ENCODE data around the gene NAE1. TPM values are rescaled to one million over a fixed set of nuclear protein-coding genes. Genes with fewer than 3 reads are reported as not detected.
A peak's percentile ranks its signal among the peaks of the same experiment; 100 is the strongest.

The NAE1 gene
- total RNA-seq, 1 donor from 2014 or later, result 41.8 TPM

DNA sequence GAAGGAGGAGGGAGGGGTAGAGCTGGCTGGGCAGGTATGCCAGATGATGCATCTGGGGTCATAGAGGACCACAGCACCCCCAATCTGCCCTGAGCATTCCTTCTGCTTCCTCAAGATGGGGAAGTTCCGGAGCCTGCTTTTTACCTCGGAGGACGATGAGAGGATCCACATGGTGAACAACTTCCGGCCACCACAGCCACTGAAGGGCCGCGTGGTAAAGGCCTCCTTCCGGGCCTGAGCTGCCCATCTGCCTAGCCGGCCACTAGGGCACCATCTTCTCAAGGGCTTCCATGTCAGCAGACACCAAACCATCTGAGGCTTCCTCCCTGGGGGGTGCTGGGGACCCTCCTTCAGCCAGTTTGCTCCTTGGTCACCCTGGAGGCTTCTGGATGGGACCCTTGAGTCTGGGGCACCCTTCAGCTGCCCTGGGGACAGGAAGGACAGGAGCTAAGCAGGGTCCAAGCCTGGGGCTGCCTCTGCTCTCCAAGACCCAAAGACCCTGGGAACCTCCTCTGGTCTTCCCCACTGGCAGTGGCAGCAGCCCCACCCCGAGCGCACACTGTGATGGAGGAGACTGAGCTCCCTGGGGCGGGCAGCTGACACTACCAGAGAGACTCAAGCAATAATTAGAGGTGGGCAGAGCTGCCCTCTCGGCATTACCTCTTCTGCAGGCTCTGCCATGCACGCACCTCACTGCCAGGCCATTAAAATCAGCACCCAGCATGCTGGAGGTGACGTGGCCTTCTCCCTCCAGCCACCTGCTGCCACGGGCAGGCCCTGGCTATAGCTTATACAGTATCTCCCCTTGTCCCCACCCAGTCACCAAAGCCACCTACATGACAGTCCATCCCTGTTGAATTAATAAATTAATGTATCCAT is 22.7 kb upstream of the NAE1 start:
- ATAC-seq (peak; percentile 33), DNase-seq (no peak)
- intact Hi-C loops (cut with DNase I), result no loop called here
- Histone ChIP-seq H3K4me3 (no peak overlapping the region), H3K9me3 (no peaks in the 10 kb centered on the region), H3K36me3 (no peaks in the 10 kb centered on the region), H3K4me1 (no peaks in the 10 kb centered on the region), H3K27ac (no peak overlapping the region), H3K27me3 (peaks cover 4% of the 10 kb centered on the region)
- TF ChIP-seq, protein P1, sequence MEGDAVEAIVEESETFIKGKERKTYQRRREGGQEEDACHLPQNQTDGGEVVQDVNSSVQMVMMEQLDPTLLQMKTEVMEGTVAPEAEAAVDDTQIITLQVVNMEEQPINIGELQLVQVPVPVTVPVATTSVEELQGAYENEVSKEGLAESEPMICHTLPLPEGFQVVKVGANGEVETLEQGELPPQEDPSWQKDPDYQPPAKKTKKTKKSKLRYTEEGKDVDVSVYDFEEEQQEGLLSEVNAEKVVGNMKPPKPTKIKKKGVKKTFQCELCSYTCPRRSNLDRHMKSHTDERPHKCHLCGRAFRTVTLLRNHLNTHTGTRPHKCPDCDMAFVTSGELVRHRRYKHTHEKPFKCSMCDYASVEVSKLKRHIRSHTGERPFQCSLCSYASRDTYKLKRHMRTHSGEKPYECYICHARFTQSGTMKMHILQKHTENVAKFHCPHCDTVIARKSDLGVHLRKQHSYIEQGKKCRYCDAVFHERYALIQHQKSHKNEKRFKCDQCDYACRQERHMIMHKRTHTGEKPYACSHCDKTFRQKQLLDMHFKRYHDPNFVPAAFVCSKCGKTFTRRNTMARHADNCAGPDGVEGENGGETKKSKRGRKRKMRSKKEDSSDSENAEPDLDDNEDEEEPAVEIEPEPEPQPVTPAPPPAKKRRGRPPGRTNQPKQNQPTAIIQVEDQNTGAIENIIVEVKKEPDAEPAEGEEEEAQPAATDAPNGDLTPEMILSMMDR (IDR thresholded peaks at IDR 0.05), result no peak

DNA sequence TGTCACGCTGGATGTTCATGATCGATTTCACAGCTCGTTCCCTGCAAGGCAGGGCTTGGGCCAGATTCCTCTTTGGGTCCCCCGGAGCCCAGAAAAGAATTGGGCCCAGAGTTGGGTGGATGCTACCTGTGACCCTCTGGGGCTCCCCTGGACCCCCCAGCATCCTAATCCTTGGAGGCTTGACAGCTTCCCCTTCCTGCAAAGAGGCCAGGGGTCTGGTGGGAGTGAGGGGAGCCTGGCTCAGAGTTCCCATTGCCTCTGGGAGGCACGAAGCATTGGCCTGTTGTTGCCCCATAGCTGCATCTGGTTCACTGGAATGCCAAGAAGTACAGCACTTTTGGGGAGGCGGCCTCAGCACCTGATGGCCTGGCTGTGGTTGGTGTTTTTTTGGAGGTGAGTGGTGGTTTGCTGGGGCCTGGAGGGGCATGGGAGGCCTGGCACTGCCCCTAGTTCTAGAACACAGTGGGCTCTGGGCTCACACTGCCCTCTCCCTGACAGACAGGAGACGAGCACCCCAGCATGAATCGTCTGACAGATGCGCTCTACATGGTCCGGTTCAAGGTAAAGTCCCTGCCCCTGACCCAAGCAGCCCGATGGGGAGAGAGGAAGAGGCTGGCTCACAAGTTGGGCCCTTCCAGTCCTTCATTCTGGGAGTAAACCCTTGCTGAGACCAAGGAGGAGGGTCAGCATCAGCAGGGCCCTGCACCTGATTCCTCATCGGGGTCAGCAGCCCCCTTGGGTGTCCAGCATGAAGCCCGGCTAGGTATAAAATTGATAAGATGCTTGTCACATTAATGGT is 20.6 kb upstream of the NAE1 start:
- no peaks in the 10 kb centered on the region for H3K36me3 ChIP-seq
- intact Hi-C loops (cut with DNase I), result no loop called here
- no peak for ATAC-seq

DNA sequence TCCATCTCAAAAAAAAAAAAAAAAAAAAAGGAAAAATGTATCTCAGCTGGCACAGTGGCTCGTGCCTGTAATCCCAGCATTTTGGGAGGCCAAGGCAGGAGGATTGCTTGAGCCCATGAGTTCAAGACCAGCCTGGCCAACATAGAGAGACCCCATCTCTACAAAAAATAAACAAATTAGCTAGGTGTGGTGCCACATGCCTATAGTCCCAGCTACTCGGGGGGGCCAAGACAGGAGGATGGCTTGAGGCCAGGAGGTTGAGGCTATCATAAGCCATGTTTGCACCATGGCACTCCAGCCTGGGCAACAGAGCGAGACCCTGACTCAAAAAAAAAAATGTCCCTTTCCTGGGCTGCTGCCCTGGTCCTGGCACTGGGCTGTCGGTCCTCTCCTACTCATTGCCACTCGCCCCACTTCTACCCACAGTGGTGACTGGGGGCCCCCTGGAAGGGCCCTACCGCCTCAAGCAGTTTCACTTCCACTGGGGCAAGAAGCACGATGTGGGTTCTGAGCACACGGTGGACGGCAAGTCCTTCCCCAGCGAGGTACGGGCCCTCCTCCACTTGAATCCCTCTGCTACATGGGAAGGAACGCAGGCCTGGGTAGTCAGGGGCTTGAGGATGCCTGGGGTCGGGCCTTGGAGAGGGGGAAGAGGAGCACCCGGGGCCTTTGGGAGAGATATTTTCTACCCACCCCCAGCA is 19.5 kb upstream of the NAE1 start:
- DNase-seq, result no peak
- Histone ChIP-seq H3K27ac (no peak overlapping the region), H3K27me3 (peaks cover 19% of the 10 kb centered on the region), H3K4me1 (no peaks in the 10 kb centered on the region), H3K9me3 (no peaks in the 10 kb centered on the region), H3K4me3 (no peak overlapping the region), H3K36me3 (no peaks in the 10 kb centered on the region)
- intact Hi-C loops (cut with DNase I), result no loop called here
- TF ChIP-seq, protein P1 (IDR thresholded peaks at IDR 0.05), result no peak
- peak; percentile 48 for ATAC-seq

More for the DNA sequence above, 20.6 kb upstream of the NAE1 start:
- peaks cover 9% of the 10 kb centered on the region for H3K27me3 ChIP-seq
- DNase-seq, result no peak
- TF ChIP-seq, protein P1 (IDR thresholded peaks at IDR 0.05), result no peak
- no peak overlapping the region for H3K4me3 ChIP-seq
- no peak overlapping the region for H3K27ac ChIP-seq
- no peaks in the 10 kb centered on the region for H3K4me1 ChIP-seq
- no peaks in the 10 kb centered on the region for H3K9me3 ChIP-seq

DNA sequence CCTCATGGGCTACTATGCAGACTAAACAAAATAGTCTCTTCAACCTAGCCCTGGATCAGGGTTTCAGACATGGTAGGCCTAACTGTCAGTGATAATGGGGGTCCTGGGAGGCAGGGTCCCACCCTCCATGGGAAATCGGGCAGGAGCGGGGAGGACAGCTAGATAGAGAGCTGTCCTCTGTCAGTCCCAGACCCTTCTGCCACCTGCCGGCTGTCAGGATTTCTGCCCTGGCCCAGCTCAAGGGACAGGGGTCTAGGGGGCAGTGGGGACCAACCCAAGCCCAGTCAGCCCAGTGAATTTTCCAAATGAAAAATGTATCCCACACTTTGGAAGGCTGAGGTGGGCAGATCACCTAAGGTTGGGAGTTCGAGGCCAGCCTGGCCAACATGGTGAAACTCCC is 18.8 kb upstream of the NAE1 start:
- TF ChIP-seq, protein P1 (IDR thresholded peaks at IDR 0.05), result no peak
- DNase-seq, result no peak
- intact Hi-C loops (cut with DNase I), result no loop called here

DNA sequence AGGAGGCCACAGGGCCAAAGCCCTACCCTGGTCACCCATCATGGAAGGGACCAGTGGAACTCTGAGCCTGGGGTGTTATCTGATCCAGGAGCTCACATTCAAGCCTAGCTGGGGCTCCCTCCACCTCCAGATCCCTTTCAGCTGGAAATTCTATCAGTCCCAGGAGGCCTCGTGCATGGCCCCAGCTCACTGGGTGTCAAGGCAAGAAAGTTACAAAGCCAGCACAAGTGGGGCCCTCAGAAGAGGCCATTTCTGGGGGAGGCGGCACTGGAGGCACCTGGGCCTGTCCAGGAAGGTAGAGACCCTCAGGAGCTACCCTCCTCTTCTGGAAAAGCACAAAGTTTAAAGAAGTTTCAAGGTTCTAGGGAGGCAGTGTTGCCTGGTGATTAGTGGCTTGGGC is 18.2 kb upstream of the NAE1 start:
- no peak for DNase-seq
- no peak for ATAC-seq
- no peaks in the 10 kb centered on the region for H3K36me3 ChIP-seq
- no peak overlapping the region for H3K27ac ChIP-seq
- H3K27me3 ChIP-seq, result peaks cover 31% of the 10 kb centered on the region
- no peak overlapping the region for H3K4me3 ChIP-seq
- H3K9me3 ChIP-seq, result no peaks in the 10 kb centered on the region
- TF ChIP-seq, protein P1 (IDR thresholded peaks at IDR 0.05), result no peak
- peaks cover 11% of the 10 kb centered on the region for H3K4me1 ChIP-seq
- intact Hi-C loops (cut with DNase I), result no loop called here

More for the DNA sequence above, 18.8 kb upstream of the NAE1 start:
- Histone ChIP-seq H3K9me3 (no peaks in the 10 kb centered on the region), H3K36me3 (no peaks in the 10 kb centered on the region), H3K4me3 (no peak overlapping the region), H3K27me3 (peaks cover 26% of the 10 kb centered on the region), H3K27ac (no peak overlapping the region), H3K4me1 (peaks cover 5% of the 10 kb centered on the region)
- ATAC-seq, result no peak
